K562 (cell line): ENCODE data around the gene SLC10A1. TPM values are rescaled to one million over a fixed set of nuclear protein-coding genes. Genes with fewer than 3 reads are reported as not detected.

Experiments
- ELF4 ChIP-seq: fragments of 450-650 bp; formaldehyde crosslinking; IDR thresholded peaks from 2 replicates; pipeline ENCODE4 v1.4.0; 2022; ENCODE audit warnings: missing genetic modification characterization
- ETV6 ChIP-seq, 3 experiments: fragments of 150-350 bp in 1 of 3; sonication (generic) in 1 of 3; formaldehyde crosslinking in 1 of 3; IDR thresholded peaks; 2 replicates each; pipeline versions ENCODE4 v1.6.1 to v1.8.0; 2014 to 2022; ENCODE audit warnings: borderline replicate concordance in 2 of 3, low read depth in 2 of 3, antibody characterized with exemption in 1 of 3, low read length in 1 of 3, mild to moderate bottlenecking in 1 of 3, missing genetic modification reagents in 1 of 3
- JUND ChIP-seq, 2 experiments: IDR thresholded peaks; 2 replicates in 1 of 2; 3 replicates in 1 of 2; pipeline ENCODE4 v1.6.1; 2011; ENCODE audit warnings: borderline replicate concordance in 2 of 2, low read depth in 2 of 2, low read length in 2 of 2, improper control_type of control experiment in 1 of 2, missing biosample characterization in 1 of 2, missing genetic modification characterization in 1 of 2, missing genetic modification reagents in 1 of 2
- KDM5B ChIP-seq: fragments of 200-600 bp; sonication (generic); IDR thresholded peaks from 2 replicates; pipeline ENCODE4 v1.6.1; 2012; ENCODE audit warnings: low read depth, mild to moderate bottlenecking, moderate library complexity, low read length, control low read depth, inconsistent platforms; ENCODE audit not compliant: insufficient replicate concordance
- MAZ ChIP-seq, 2 experiments: fragments of 450-650 bp in 1 of 2; sonication (generic) in 1 of 2; formaldehyde crosslinking; IDR thresholded peaks in 1 of 2; conservative IDR thresholded peaks in 1 of 2; 2 replicates each; pipeline versions ENCODE4 v1.4.0 to v1.5.0; 2020; ENCODE audit warnings: mild to moderate bottlenecking in 1 of 2, missing genetic modification reagents in 1 of 2
- MBD1 ChIP-seq: fragments of 250-450 bp; sonication (Bioruptor Pico); IDR thresholded peaks from 2 replicates; pipeline ENCODE4 v1.8.0; 2022; ENCODE audit warnings: inconsistent platforms
- SUPT5H ChIP-seq: fragments of 450-650 bp; IDR thresholded peaks from 2 replicates; pipeline ENCODE4 v1.6.1; 2016
- YY1 ChIP-seq, 3 experiments: IDR thresholded peaks; 2 replicates each; pipeline ENCODE4 v1.6.1; 2011; ENCODE audit warnings: low read length in 2 of 3, mild to moderate bottlenecking in 2 of 3, moderate library complexity in 2 of 3, borderline replicate concordance in 1 of 3, control low read depth in 1 of 3, low read depth in 1 of 3; ENCODE audit not compliant: insufficient read depth in 3 of 3, insufficient replicate concordance in 2 of 3, control insufficient read depth in 1 of 3, insufficient read length in 1 of 3; ENCODE audit errors: extremely low read depth in 1 of 3
- ZBTB12 ChIP-seq: fragments of 250-450 bp; sonication (Bioruptor Pico); IDR thresholded peaks from 2 replicates; pipeline ENCODE4 v1.4.0; 2020
- ZBTB40 ChIP-seq, 2 experiments: fragments of 450-650 bp in 1 of 2; sonication (generic) in 1 of 2; formaldehyde crosslinking in 1 of 2; IDR thresholded peaks; 2 replicates each; pipeline versions ENCODE4 v1.7.1 to v1.9.0; 2016 to 2022; ENCODE audit warnings: inconsistent platforms in 1 of 2, mild to moderate bottlenecking in 1 of 2, missing genetic modification reagents in 1 of 2
- ZNF121 ChIP-seq: sonication (generic); formaldehyde crosslinking; conservative IDR thresholded peaks from 2 replicates; pipeline ENCODE4 v1.8.0; 2022; ENCODE audit warnings: missing genetic modification reagents
- ZNF695 ChIP-seq: fragments of 450-650 bp; formaldehyde crosslinking; IDR thresholded peaks from 2 replicates; pipeline ENCODE4 v1.4.0; 2020; ENCODE audit warnings: mild to moderate bottlenecking, moderate library complexity
- polyA plus RNA-seq, 8 experiments: library from polyadenylated mRNA; depleted of rRNA in 4 of 8; stranded (reverse) in 5 of 8; unstranded in 3 of 8; fragments of >200 nt; fragmentation: Nextera tagmentation in 2 of 8; fragmentation: Illumina TruSeq in 1 of 8; extraction: Ambion mirVana in 2 of 8; extraction: Trizol in 1 of 8; gene quantifications; 2 replicates each; pipeline versions ENCODE4 v1.2.1 to v1.2.3, GENCODE V29; 2011 to 2014; ENCODE audit warnings: inconsistent platforms in 1 of 8, missing spikeins in 1 of 8
- total RNA-seq, 7 experiments: library from RNA; depleted of rRNA in 6 of 7; stranded (reverse); fragments of >200 nt in 6 of 7; fragmentation: Illumina TruSeq in 2 of 7; extraction: Trizol in 2 of 7; gene quantifications; 2 replicates each; pipeline versions ENCODE4 v1.2.1 to v1.2.3, GENCODE V29; 2011 to 2021; ENCODE audit warnings: low replicate concordance in 1 of 7

SLC10A1 gene
- total and polyA plus RNA-seq, 9 of the 15 experiments (the other 6 are each of a cell fraction or from before 2014, with no cell fraction given), result not detected

GRCh38 chr14:69766984-69767368 is 30.1 kb downstream of the SLC10A1 start, which contains the start of gene SRSF5 (continued):
- TF ChIP-seq ZBTB40 (IDR thresholded peaks at IDR 0.05) (peak; percentile 90), ZBTB40 (CRISPR knock-in tag; IDR thresholded peaks at IDR 0.05) (no peak), JUND (IDR thresholded peaks at IDR 0.05; ENCODE audit: borderline replicate concordance, low read depth, low read length) (peak; percentile 70), JUND (tag; IDR thresholded peaks at IDR 0.05; ENCODE audit: borderline replicate concordance, low read depth, low read length) (peak; percentile 26; the same call in 2 of the 3 replicates), ZNF695 (CRISPR knock-in tag) (no peak), ETV6 (IDR thresholded peaks at IDR 0.05; ENCODE audit: borderline replicate concordance in 1 of 2, low read depth in 2 of 2, low read length in 1 of 2) (no peak), ETV6 (CRISPR knock-in tag; IDR thresholded peaks at IDR 0.05; ENCODE audit: borderline replicate concordance) (no peak), SUPT5H (peak; percentile 99), YY1 (IDR thresholded peaks at IDR 0.05; ENCODE audit: borderline replicate concordance in 1 of 3, control insufficient read depth in 1 of 3, extremely low read depth in 1 of 3, insufficient read depth in 3 of 3, insufficient read length in 1 of 3, insufficient replicate concordance in 2 of 3, low read depth in 1 of 3, low read length in 2 of 3) (peak; percentile 76 to 98 (median 94)), ZNF121 (no peak), MAZ (CRISPR knock-in tag; conservative IDR thresholded peaks at IDR 0.05 in 1 of 2, IDR thresholded peaks at IDR 0.05 in 1 of 2) (peak in 1 of 2 experiments; percentile 68; a peak in 2 of 4 replicates), MBD1 (CRISPR knock-in tag) (no peak), ELF4 (no peak), KDM5B (peak; percentile 98), ZBTB12 (CRISPR knock-in tag) (peak; percentile 82)
